ENCODE data around the gene CHCHD10. TPM values are rescaled to one million over a fixed set of nuclear protein-coding genes. Genes with fewer than 3 reads are reported as not detected.

Gene CHCHD10
- total and polyA plus RNA-seq, 3 experiments from 2014 or later = 34.0 to 186 (median 172) TPM

GRCh38 chr22:23779083-23779482 is 11.3 kb upstream of the CHCHD10 start:
- POLR2A ChIA-PET = no interaction called here
- DNase-seq = no peak

GRCh38 chr22:23778577-23778900 is 10.8 kb upstream of the CHCHD10 start:
- H3K27me3 ChIP-seq (ENCODE audit: insufficient read depth, low read length, poor library complexity, severe bottlenecking) = no peaks in the 10 kb centered on the region
- ChIA-PET CTCF (interaction anchor here (1.6 to 1.7 kb wide), 2 partner anchors 10 to 71 kb away, joined by 4 to 5 read pairs; partner anchors contain the start of gene CHCHD10), POLR2A (no interaction called here)
- Mint-ChIP-seq H3K27me3 (no peaks in the 10 kb centered on the region), H3K36me3 (no peaks in the 10 kb centered on the region), H3K27ac (no peak overlapping the region), H3K4me3 (no peak overlapping the region), H3K9me3 (no peaks in the 10 kb centered on the region), H3K4me1 (peaks cover 0 to under 1% (median under 1%) of the 10 kb centered on the region in 3 donors)
- no peak overlapping the region for H3K4me3 ChIP-seq (ENCODE audit: low read length)
- no peak for DNase-seq
- no peak overlapping the region for H3K27ac ChIP-seq (ENCODE audit: low read depth, low read length)
- no peaks in the 10 kb centered on the region for H3K9me3 ChIP-seq (ENCODE audit: low read length)
- H3K36me3 ChIP-seq (ENCODE audit: insufficient read depth, low read length) = no peaks in the 10 kb centered on the region
- no peaks in the 10 kb centered on the region for H3K4me1 ChIP-seq (ENCODE audit: insufficient read depth, low read length)

More at GRCh38 chr22:23779083-23779482, 11.3 kb upstream of the CHCHD10 start:
- Histone ChIP-seq H3K9me3 (ENCODE audit: low read length) (no peaks in the 10 kb centered on the region), H3K4me3 (ENCODE audit: low read length) (no peak overlapping the region), H3K27me3 (ENCODE audit: insufficient read depth, low read length, poor library complexity, severe bottlenecking) (no peaks in the 10 kb centered on the region), H3K36me3 (ENCODE audit: insufficient read depth, low read length) (no peaks in the 10 kb centered on the region), H3K4me1 (ENCODE audit: insufficient read depth, low read length) (no peaks in the 10 kb centered on the region), H3K27ac (ENCODE audit: low read depth, low read length) (no peak overlapping the region)
- Mint-ChIP-seq H3K27ac (peak overlapping the region in 1 of 8 donors; percentile 61), H3K36me3 (no peaks in the 10 kb centered on the region), H3K9me3 (no peaks in the 10 kb centered on the region), H3K4me3 (no peak overlapping the region), H3K27me3 (no peaks in the 10 kb centered on the region), H3K4me1 (peaks cover 0 to under 1% (median under 1%) of the 10 kb centered on the region in 3 donors)
- CTCF ChIA-PET = no interaction called here

- Mint-ChIP-seq H3K4me3 (no peak overlapping the region), H3K27ac (no peak overlapping the region), H3K4me1 (peaks cover 5 to 6% (median 5%) of the 10 kb centered on the region in 3 donors), H3K36me3 (no peaks in the 10 kb centered on the region), H3K27me3 (no peaks in the 10 kb centered on the region), H3K9me3 (no peaks in the 10 kb centered on the region)
- H3K27ac ChIP-seq (ENCODE audit: low read depth, low read length) = no peak overlapping the region
- no peak for DNase-seq
- H3K4me3 ChIP-seq (ENCODE audit: low read length) = no peak overlapping the region
- no peaks in the 10 kb centered on the region for H3K36me3 ChIP-seq (ENCODE audit: insufficient read depth, low read length)
- no peaks in the 10 kb centered on the region for H3K9me3 ChIP-seq (ENCODE audit: low read length)
- ChIA-PET POLR2A (no interaction called here), CTCF (interaction anchor here (1.6 to 1.7 kb wide), 2 partner anchors 9 to 72 kb away, joined by 4 to 5 read pairs; partner anchors contain the start of gene CHCHD10)
- H3K27me3 ChIP-seq (ENCODE audit: insufficient read depth, low read length, poor library complexity, severe bottlenecking) = no peaks in the 10 kb centered on the region
- H3K4me1 ChIP-seq (ENCODE audit: insufficient read depth, low read length) = no peaks in the 10 kb centered on the region
Observed at GRCh38 chr22:23777776-23778576, 10.2 kb upstream of the CHCHD10 start.

- Mint-ChIP-seq H3K4me3 (peak overlapping the region in 1 of 7 donors; percentile 51), H3K36me3 (no peaks in the 10 kb centered on the region)
- POLR2A ChIA-PET = no interaction called here
Observed at GRCh38 chr22:23775779-23776375, 8.1 kb upstream of the CHCHD10 start.

GRCh38 chr22:23774922-23775436 is 7.2 kb upstream of the CHCHD10 start:
- H3K27ac ChIP-seq (ENCODE audit: low read depth, low read length) = no peak overlapping the region
- no peak for DNase-seq
- ChIA-PET CTCF (interaction anchor here (1.0 to 1.5 kb wide), 4 partner anchors 11 to 119 kb away, joined by 3 to 5 read pairs (median 4); partner anchors contain the start of gene MIF), POLR2A (no interaction called here)
- Mint-ChIP-seq H3K9me3 (no peaks in the 10 kb centered on the region), H3K4me3 (no peak overlapping the region), H3K27ac (no peak overlapping the region), H3K4me1 (peaks cover 10 to 18% (median 11%) of the 10 kb centered on the region in 3 donors), H3K36me3 (no peaks in the 10 kb centered on the region), H3K27me3 (no peaks in the 10 kb centered on the region)
- H3K4me3 ChIP-seq (ENCODE audit: low read length) = no peak overlapping the region
- no peaks in the 10 kb centered on the region for H3K27me3 ChIP-seq (ENCODE audit: insufficient read depth, low read length, poor library complexity, severe bottlenecking)
- H3K9me3 ChIP-seq (ENCODE audit: low read length) = no peaks in the 10 kb centered on the region
- H3K36me3 ChIP-seq (ENCODE audit: insufficient read depth, low read length) = no peaks in the 10 kb centered on the region
- peaks cover 8% of the 10 kb centered on the region for H3K4me1 ChIP-seq (ENCODE audit: insufficient read depth, low read length)

More at GRCh38 chr22:23775779-23776375, 8.1 kb upstream of the CHCHD10 start:
- Mint-ChIP-seq H3K27ac (peak overlapping the region in 1 of 8 donors; percentile 18), H3K9me3 (no peaks in the 10 kb centered on the region), H3K4me1 (peaks cover 9 to 17% (median 10%) of the 10 kb centered on the region in 3 donors), H3K27me3 (no peaks in the 10 kb centered on the region)
- Histone ChIP-seq H3K27me3 (ENCODE audit: insufficient read depth, low read length, poor library complexity, severe bottlenecking) (no peaks in the 10 kb centered on the region), H3K36me3 (ENCODE audit: insufficient read depth, low read length) (no peaks in the 10 kb centered on the region), H3K4me3 (ENCODE audit: low read length) (no peak overlapping the region), H3K27ac (ENCODE audit: low read depth, low read length) (no peak overlapping the region), H3K9me3 (ENCODE audit: low read length) (no peaks in the 10 kb centered on the region), H3K4me1 (ENCODE audit: insufficient read depth, low read length) (peaks cover 8% of the 10 kb centered on the region)
- CTCF ChIA-PET = interaction anchor here (1.0 to 1.5 kb wide), 3 partner anchors 13 to 118 kb away, joined by 3 to 5 read pairs (median 5); partner anchors contain the start of gene MIF
- no peak for DNase-seq

GRCh38 chr22:23774114-23774921 is 6.5 kb upstream of the CHCHD10 start:
- Mint-ChIP-seq H3K36me3 (no peaks in the 10 kb centered on the region), H3K27ac (peak overlapping the region in 1 of 8 donors; percentile 42), H3K27me3 (no peaks in the 10 kb centered on the region), H3K9me3 (no peaks in the 10 kb centered on the region), H3K4me3 (no peak overlapping the region), H3K4me1 (peaks cover 10 to 21% (median 11%) of the 10 kb centered on the region in 3 donors)
- DNase-seq = no peak
- Histone ChIP-seq H3K4me1 (ENCODE audit: insufficient read depth, low read length) (peaks cover 8% of the 10 kb centered on the region), H3K27me3 (ENCODE audit: insufficient read depth, low read length, poor library complexity, severe bottlenecking) (no peaks in the 10 kb centered on the region), H3K4me3 (ENCODE audit: low read length) (no peak overlapping the region), H3K36me3 (ENCODE audit: insufficient read depth, low read length) (no peaks in the 10 kb centered on the region), H3K9me3 (ENCODE audit: low read length) (no peaks in the 10 kb centered on the region), H3K27ac (ENCODE audit: low read depth, low read length) (no peak overlapping the region)
- POLR2A ChIA-PET = no interaction called here
- CTCF ChIA-PET = interaction anchor here (1.4 to 1.5 kb wide), 3 partner anchors 11 to 120 kb away, joined by 3 to 5 read pairs (median 4); partner anchors contain the start of gene MIF

- H3K27ac Mint-ChIP-seq = peak overlapping the region in 3 of 8 donors; percentile 1 to 9 (median 3)
- H3K4me3 Mint-ChIP-seq = peak overlapping the region in 6 of 7 donors; percentile 18 to 72 (median 55)
- CTCF ChIA-PET = interaction anchor here (1.4 kb wide), 2 partner anchors 12 to 76 kb away, joined by 3 to 4 read pairs; no protein-coding TSS in a partner anchor
- H3K27me3 ChIP-seq (ENCODE audit: insufficient read depth, low read length, poor library complexity, severe bottlenecking) = no peaks in the 10 kb centered on the region
- H3K27ac ChIP-seq (ENCODE audit: low read depth, low read length) = no peak overlapping the region
- H3K4me1 ChIP-seq (ENCODE audit: insufficient read depth, low read length) = peaks cover 8% of the 10 kb centered on the region
- H3K9me3 ChIP-seq (ENCODE audit: low read length) = no peaks in the 10 kb centered on the region
- no peaks in the 10 kb centered on the region for H3K27me3 Mint-ChIP-seq
- H3K4me1 Mint-ChIP-seq = peaks cover 10 to 21% (median 11%) of the 10 kb centered on the region in 3 donors
- POLR2A ChIA-PET = interaction anchor here (1.3 kb wide), 1 partner anchor 84 kb away, joined by 4 read pairs; the partner anchor contains the start of gene SLC2A11
- H3K36me3 Mint-ChIP-seq = no peaks in the 10 kb centered on the region
- no peaks in the 10 kb centered on the region for H3K36me3 ChIP-seq (ENCODE audit: insufficient read depth, low read length)
- no peaks in the 10 kb centered on the region for H3K9me3 Mint-ChIP-seq
- DNase-seq = no peak
- H3K4me3 ChIP-seq (ENCODE audit: low read length) = no peak overlapping the region
Observed at GRCh38 chr22:23773483-23774113, 5.8 kb upstream of the CHCHD10 start.

All from CD8-positive, alpha-beta memory T cell (primary cell).